ENCODE results near the gene NOX5. TPM values are rescaled to one million over a fixed set of nuclear protein-coding genes. Genes with fewer than 3 reads are reported as not detected.

NOX5 gene
- total and polyA plus RNA-seq, 8 donors, result under 0.01 to 0.92 (median 0.18) TPM; not detected in 2

DNA sequence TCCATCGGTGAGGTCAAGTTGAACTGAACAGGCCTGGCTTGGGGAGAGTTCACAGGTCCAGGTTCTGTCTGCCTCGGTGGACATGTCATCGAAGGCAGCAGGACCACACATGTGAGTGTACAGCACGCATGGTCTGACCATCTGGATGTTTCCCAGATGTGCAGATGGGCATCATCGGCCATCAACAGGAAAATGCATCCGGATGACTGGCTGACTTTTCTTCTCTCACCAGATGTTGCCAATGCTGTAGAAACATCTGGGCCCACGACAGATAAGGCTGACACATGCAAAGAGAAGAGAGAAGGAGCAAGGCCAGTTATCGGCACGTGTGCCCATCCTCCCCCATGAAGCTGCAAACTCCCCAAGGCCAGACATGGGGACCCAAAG is 45.1 kb downstream of the NOX5 start:
- no peak overlapping the region for H3K27ac ChIP-seq
- peaks cover 0 to 21% (median 0%) of the 10 kb centered on the region in 3 donors for H3K27me3 ChIP-seq
- 79 to 90% (median 89%) methylated on average over 9 of the region's 9 CpGs for WGBS, 5 donors
- H3K36me3 ChIP-seq, result no peaks in the 10 kb centered on the region
- TF ChIP-seq POLR2A (IDR thresholded peaks at IDR 0.05) (no peak), POLR2AphosphoS5 (IDR thresholded peaks at IDR 0.05) (no peak), EP300 (IDR thresholded peaks at IDR 0.05) (no peak)
- TF ChIP-seq, protein P1, sequence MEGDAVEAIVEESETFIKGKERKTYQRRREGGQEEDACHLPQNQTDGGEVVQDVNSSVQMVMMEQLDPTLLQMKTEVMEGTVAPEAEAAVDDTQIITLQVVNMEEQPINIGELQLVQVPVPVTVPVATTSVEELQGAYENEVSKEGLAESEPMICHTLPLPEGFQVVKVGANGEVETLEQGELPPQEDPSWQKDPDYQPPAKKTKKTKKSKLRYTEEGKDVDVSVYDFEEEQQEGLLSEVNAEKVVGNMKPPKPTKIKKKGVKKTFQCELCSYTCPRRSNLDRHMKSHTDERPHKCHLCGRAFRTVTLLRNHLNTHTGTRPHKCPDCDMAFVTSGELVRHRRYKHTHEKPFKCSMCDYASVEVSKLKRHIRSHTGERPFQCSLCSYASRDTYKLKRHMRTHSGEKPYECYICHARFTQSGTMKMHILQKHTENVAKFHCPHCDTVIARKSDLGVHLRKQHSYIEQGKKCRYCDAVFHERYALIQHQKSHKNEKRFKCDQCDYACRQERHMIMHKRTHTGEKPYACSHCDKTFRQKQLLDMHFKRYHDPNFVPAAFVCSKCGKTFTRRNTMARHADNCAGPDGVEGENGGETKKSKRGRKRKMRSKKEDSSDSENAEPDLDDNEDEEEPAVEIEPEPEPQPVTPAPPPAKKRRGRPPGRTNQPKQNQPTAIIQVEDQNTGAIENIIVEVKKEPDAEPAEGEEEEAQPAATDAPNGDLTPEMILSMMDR (IDR thresholded peaks at IDR 0.05), result no peak
- peaks cover 0 to 23% (median 9%) of the 10 kb centered on the region in 4 donors for H3K4me1 ChIP-seq
- no peaks in the 10 kb centered on the region for H3K9me3 ChIP-seq
- intact Hi-C loops (cut with DNase I; ENCODE audit: low total_unique reads), result loop anchor here (5.0 to 10.0 kb wide), 2 partner anchors 165 to 333 kb away; no protein-coding TSS in a partner anchor
- no peak for DNase-seq
- H3K4me3 ChIP-seq, result no peak overlapping the region

DNA sequence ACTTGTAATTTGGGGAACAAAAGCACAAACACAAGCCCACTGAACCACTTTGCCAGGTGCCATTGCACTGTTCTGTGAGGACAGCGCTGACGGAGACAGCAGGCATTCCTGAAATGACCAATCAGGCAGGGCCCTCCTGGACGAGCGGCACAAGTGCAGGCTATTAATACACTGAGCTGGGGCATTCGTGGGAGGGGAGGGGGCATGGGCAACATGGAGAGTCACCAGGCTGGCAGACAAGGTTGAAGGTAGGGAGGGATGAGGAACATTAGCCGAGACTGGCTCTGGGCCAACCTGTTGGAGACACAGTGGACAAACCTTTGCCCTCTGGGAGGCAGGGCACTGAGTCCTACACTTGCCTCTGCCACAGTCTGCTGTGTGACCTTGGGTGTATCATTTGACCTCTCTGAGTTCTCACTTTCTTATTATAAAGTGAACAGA is 45.6 kb downstream of the NOX5 start:
- Histone ChIP-seq H3K4me1 (peaks cover 0 to 23% (median 9%) of the 10 kb centered on the region in 4 donors), H3K4me3 (no peak overlapping the region), H3K9me3 (no peaks in the 10 kb centered on the region), H3K27ac (no peak overlapping the region), H3K27me3 (peaks cover 0 to 21% (median 0%) of the 10 kb centered on the region in 3 donors), H3K36me3 (no peaks in the 10 kb centered on the region)
- 71 to 76% (median 74%) methylated on average over 6 of the region's 6 CpGs for WGBS, 5 donors
- intact Hi-C loops (cut with DNase I; ENCODE audit: low total_unique reads), result no loop called here
- TF ChIP-seq POLR2A (IDR thresholded peaks at IDR 0.05), result no peak
- TF ChIP-seq POLR2AphosphoS5 (IDR thresholded peaks at IDR 0.05), result no peak
- TF ChIP-seq, protein P1 (IDR thresholded peaks at IDR 0.05), result no peak
- no peak for TF ChIP-seq EP300 (IDR thresholded peaks at IDR 0.05)
- DNase-seq, result peak; percentile 32 to 57

DNA sequence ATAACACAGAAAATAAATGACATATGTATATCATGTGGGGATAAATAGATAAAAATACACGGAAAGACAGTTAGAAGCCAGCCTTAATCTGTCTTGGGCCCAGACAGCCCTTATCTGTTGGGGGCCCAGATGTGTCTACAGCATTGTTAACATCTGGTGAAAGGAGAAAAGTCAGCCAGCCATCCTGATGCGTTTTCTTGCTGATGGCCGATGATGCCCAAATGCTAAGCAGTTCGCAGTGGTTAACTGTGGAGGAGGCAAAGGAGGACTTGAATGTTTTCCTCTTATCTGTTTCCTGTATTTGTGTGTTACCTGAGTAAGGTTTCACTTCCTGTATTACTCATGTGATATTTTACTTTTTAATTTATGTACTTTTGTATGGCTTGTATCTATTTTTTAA is 46.2 kb downstream of the NOX5 start:
- Histone ChIP-seq H3K27ac (peak overlapping the region in 1 of 5 donors; percentile 20), H3K27me3 (peaks cover 0 to 21% (median 0%) of the 10 kb centered on the region in 3 donors), H3K36me3 (no peaks in the 10 kb centered on the region), H3K9me3 (no peaks in the 10 kb centered on the region), H3K4me1 (peaks cover 0 to 23% (median 9%) of the 10 kb centered on the region in 4 donors), H3K4me3 (no peak overlapping the region)
- WGBS, 5 donors, result 50 to 62% (median 57%) methylated on average over 4 of the region's 4 CpGs
- DNase-seq, result no peak
- TF ChIP-seq POLR2AphosphoS5 (IDR thresholded peaks at IDR 0.05) (no peak), EP300 (IDR thresholded peaks at IDR 0.05) (no peak), POLR2A (IDR thresholded peaks at IDR 0.05) (no peak)
- TF ChIP-seq, protein P1 (IDR thresholded peaks at IDR 0.05), result no peak
- intact Hi-C loops (cut with DNase I; ENCODE audit: low total_unique reads), result no loop called here

DNA sequence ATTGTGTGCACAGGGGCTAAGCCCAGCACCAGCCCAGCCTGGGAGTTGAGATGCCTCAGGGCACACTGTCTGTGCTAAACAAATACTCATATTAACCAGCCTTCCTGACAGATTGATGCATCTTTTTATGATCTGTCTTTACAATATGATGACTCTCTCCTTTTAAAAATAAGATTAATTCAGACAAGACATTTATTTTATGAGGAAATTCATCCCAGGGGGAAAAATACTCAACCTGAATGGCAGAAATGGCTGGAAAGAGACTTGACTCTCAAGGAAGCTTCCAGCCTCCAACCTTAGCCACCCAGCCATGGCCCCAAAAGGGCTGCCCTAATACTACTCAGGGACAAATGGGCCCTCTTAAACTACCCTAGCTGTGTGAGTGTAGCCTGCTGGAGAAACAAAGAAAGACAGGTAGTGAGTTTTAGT is 46.9 kb downstream of the NOX5 start:
- no peak for DNase-seq
- H3K27me3 ChIP-seq, result peaks cover 0 to 16% (median 0%) of the 10 kb centered on the region in 3 donors
- H3K36me3 ChIP-seq, result no peaks in the 10 kb centered on the region
- peaks cover 0 to 23% (median 9%) of the 10 kb centered on the region in 4 donors for H3K4me1 ChIP-seq
- intact Hi-C loops (cut with DNase I; ENCODE audit: low total_unique reads), result no loop called here
- no peak overlapping the region for H3K4me3 ChIP-seq
- TF ChIP-seq, protein P1 (IDR thresholded peaks at IDR 0.05), result no peak
- TF ChIP-seq POLR2A (IDR thresholded peaks at IDR 0.05) (no peak), POLR2AphosphoS5 (IDR thresholded peaks at IDR 0.05) (no peak), EP300 (IDR thresholded peaks at IDR 0.05) (no peak)
- peak overlapping the region in 1 of 5 donors; percentile 20 for H3K27ac ChIP-seq
- no peaks in the 10 kb centered on the region for H3K9me3 ChIP-seq

All from stomach (tissue), 9 donors.